Endothelial cell (in vitro differentiated cells): ENCODE results near the gene SPOCK1. TPM values are rescaled to one million over a fixed set of nuclear protein-coding genes. Genes with fewer than 3 reads are reported as not detected.

ENCODE experiments used
- DNase-seq: peaks from one replicate; pipeline ENCODE4 v3.0.0; 2021; ENCODE audit warnings: low spot score
- H3K27ac Mint-ChIP-seq: one replicate; pipeline ENCODE4 v1.8.0; 2021; ENCODE audit warnings: mixed read lengths, inconsistent platforms; ENCODE audit not compliant: unreplicated experiment
- H3K27me3 Mint-ChIP-seq: one replicate; pipeline ENCODE4 v1.8.0; 2021; ENCODE audit warnings: mild to moderate bottlenecking, moderate library complexity, mixed read lengths, inconsistent platforms; ENCODE audit not compliant: unreplicated experiment
- H3K36me3 Mint-ChIP-seq: one replicate; pipeline ENCODE4 v1.8.0; 2021; ENCODE audit warnings: mild to moderate bottlenecking, low read depth, mixed read lengths, inconsistent platforms; ENCODE audit not compliant: unreplicated experiment
- H3K4me1 Mint-ChIP-seq: one replicate; pipeline ENCODE4 v1.8.0; 2021; ENCODE audit warnings: mild to moderate bottlenecking, mixed read lengths, inconsistent platforms; ENCODE audit not compliant: unreplicated experiment
- H3K4me3 Mint-ChIP-seq: one replicate; pipeline ENCODE4 v1.8.0; 2021; ENCODE audit warnings: mild to moderate bottlenecking, mixed read lengths, inconsistent platforms; ENCODE audit not compliant: unreplicated experiment
- H3K9me3 Mint-ChIP-seq: one replicate; pipeline ENCODE4 v1.8.0; 2021; ENCODE audit warnings: mixed read lengths, inconsistent platforms; ENCODE audit not compliant: unreplicated experiment
- CTCF ChIP-seq: fragments of 200-600 bp; sonication (generic); IDR thresholded peaks from one replicate; pipeline ENCODE4 v1.5.0; 2021; ENCODE audit warnings: antibody characterized with exemption; ENCODE audit not compliant: unreplicated experiment
- total RNA-seq: library from RNA; stranded (reverse); fragmentation: NEBNext Ultra II Directional; extraction: Animal tissue kit (Norgen Biotek cat#: 25700); gene quantifications from one replicate; pipeline ENCODE4 v1.2.1, GENCODE V29; 2021; ENCODE audit not compliant: unreplicated experiment

The SPOCK1 gene
- total RNA-seq, 1 donor from 2014 or later = 8.7 TPM

GRCh38 chr5:137294604-137295003, 204.5 kb downstream of the SPOCK1 start:
- no peaks in the 10 kb centered on the region for H3K9me3 Mint-ChIP-seq
- TF ChIP-seq CTCF = no peak
- H3K36me3 Mint-ChIP-seq = no peaks in the 10 kb centered on the region
- H3K27me3 Mint-ChIP-seq = no peaks in the 10 kb centered on the region
- no peak for DNase-seq
- no peak overlapping the region for H3K4me3 Mint-ChIP-seq
- H3K27ac Mint-ChIP-seq = no peak overlapping the region
- peaks cover 5% of the 10 kb centered on the region for H3K4me1 Mint-ChIP-seq

- H3K27ac Mint-ChIP-seq = no peak overlapping the region
- no peaks in the 10 kb centered on the region for H3K27me3 Mint-ChIP-seq
- no peak overlapping the region for H3K4me3 Mint-ChIP-seq
- H3K4me1 Mint-ChIP-seq = peaks cover 3% of the 10 kb centered on the region
- no peaks in the 10 kb centered on the region for H3K9me3 Mint-ChIP-seq
- DNase-seq = no peak
- no peak for TF ChIP-seq CTCF
- H3K36me3 Mint-ChIP-seq = no peaks in the 10 kb centered on the region
Observed at GRCh38 chr5:137292461-137293027, 206.6 kb downstream of the SPOCK1 start.

- DNase-seq = no peak
- no peak overlapping the region for H3K4me3 Mint-ChIP-seq
- H3K9me3 Mint-ChIP-seq = no peaks in the 10 kb centered on the region
- no peaks in the 10 kb centered on the region for H3K36me3 Mint-ChIP-seq
- H3K27ac Mint-ChIP-seq = no peak overlapping the region
- no peaks in the 10 kb centered on the region for H3K4me1 Mint-ChIP-seq
- TF ChIP-seq CTCF = no peak
- no peaks in the 10 kb centered on the region for H3K27me3 Mint-ChIP-seq
Observed at GRCh38 chr5:137291436-137291835, 207.7 kb downstream of the SPOCK1 start.

GRCh38 chr5:137291031-137291430, 208.1 kb downstream of the SPOCK1 start:
- no peaks in the 10 kb centered on the region for H3K27me3 Mint-ChIP-seq
- H3K4me3 Mint-ChIP-seq = no peak overlapping the region
- H3K36me3 Mint-ChIP-seq = no peaks in the 10 kb centered on the region
- H3K9me3 Mint-ChIP-seq = no peaks in the 10 kb centered on the region
- no peak overlapping the region for H3K27ac Mint-ChIP-seq
- H3K4me1 Mint-ChIP-seq = no peaks in the 10 kb centered on the region
- TF ChIP-seq CTCF = no peak
- no peak for DNase-seq

- Mint-ChIP-seq H3K36me3 (no peaks in the 10 kb centered on the region), H3K9me3 (no peaks in the 10 kb centered on the region), H3K4me3 (no peak overlapping the region), H3K27me3 (no peaks in the 10 kb centered on the region), H3K4me1 (no peaks in the 10 kb centered on the region), H3K27ac (no peak overlapping the region)
- no peak for DNase-seq
- TF ChIP-seq CTCF = no peak
Observed at GRCh38 chr5:137290373-137290772, 208.8 kb downstream of the SPOCK1 start.
